Vagina (tissue), 2 donors: ENCODE measurements around the gene GAS7.

Experiments
- POLR2A ChIP-seq, 2 donors: fragments of 450-650 bp; IDR thresholded peaks; one replicate each; pipeline ENCODE4 v1.6.1; 2017; ENCODE audit warnings: antibody characterized with exemption in 2 of 2, mild to moderate bottlenecking in 2 of 2, moderate library complexity in 2 of 2
- POLR2AphosphoS5 ChIP-seq, 2 donors: sonication (generic); formaldehyde crosslinking; IDR thresholded peaks; one replicate each; pipeline ENCODE4 v1.9.0; 2017; ENCODE audit warnings: antibody characterized with exemption in 2 of 2, mild to moderate bottlenecking in 2 of 2, low read depth in 1 of 2; ENCODE audit not compliant: insufficient read depth in 1 of 2
- TF ChIP-seq, protein P1 (sequence below), 3 experiments: fragments of 450-650 bp in 2 of 3; fragments of 200-600 bp in 1 of 3; sonication (generic) in 1 of 3; IDR thresholded peaks; one replicate each; pipeline ENCODE4 v1.5.1; 2017 to 2019; ENCODE audit warnings: antibody characterized with exemption in 3 of 3, mild to moderate bottlenecking in 2 of 3, moderate library complexity in 2 of 3

- TF ChIP-seq, protein P1, sequence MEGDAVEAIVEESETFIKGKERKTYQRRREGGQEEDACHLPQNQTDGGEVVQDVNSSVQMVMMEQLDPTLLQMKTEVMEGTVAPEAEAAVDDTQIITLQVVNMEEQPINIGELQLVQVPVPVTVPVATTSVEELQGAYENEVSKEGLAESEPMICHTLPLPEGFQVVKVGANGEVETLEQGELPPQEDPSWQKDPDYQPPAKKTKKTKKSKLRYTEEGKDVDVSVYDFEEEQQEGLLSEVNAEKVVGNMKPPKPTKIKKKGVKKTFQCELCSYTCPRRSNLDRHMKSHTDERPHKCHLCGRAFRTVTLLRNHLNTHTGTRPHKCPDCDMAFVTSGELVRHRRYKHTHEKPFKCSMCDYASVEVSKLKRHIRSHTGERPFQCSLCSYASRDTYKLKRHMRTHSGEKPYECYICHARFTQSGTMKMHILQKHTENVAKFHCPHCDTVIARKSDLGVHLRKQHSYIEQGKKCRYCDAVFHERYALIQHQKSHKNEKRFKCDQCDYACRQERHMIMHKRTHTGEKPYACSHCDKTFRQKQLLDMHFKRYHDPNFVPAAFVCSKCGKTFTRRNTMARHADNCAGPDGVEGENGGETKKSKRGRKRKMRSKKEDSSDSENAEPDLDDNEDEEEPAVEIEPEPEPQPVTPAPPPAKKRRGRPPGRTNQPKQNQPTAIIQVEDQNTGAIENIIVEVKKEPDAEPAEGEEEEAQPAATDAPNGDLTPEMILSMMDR (IDR thresholded peaks at IDR 0.05): no peak
- TF ChIP-seq POLR2AphosphoS5 (IDR thresholded peaks at IDR 0.05; ENCODE audit: insufficient read depth in 1 of 2, low read depth in 1 of 2) (no peak), POLR2A (IDR thresholded peaks at IDR 0.05) (no peak)
These were observed 135.6 kb downstream of the GAS7 start for GRCh38 chr17:10062691-10063385.
